ENCODE data around the gene DENND6B. TPM values are rescaled to one million over a fixed set of nuclear protein-coding genes. Genes with fewer than 3 reads are reported as not detected.

Gene DENND6B
- polyA plus RNA-seq, 3 donors: 11.9 to 21.1 (median 16.8) TPM

GRCh38 chr22:50319503-50319951, 7.3 kb downstream of the DENND6B start:
- DNase-seq (ENCODE audit: extremely low read depth in 1 of 11, low read depth in 9 of 11, low spot score in 4 of 11): no peak

DNA sequence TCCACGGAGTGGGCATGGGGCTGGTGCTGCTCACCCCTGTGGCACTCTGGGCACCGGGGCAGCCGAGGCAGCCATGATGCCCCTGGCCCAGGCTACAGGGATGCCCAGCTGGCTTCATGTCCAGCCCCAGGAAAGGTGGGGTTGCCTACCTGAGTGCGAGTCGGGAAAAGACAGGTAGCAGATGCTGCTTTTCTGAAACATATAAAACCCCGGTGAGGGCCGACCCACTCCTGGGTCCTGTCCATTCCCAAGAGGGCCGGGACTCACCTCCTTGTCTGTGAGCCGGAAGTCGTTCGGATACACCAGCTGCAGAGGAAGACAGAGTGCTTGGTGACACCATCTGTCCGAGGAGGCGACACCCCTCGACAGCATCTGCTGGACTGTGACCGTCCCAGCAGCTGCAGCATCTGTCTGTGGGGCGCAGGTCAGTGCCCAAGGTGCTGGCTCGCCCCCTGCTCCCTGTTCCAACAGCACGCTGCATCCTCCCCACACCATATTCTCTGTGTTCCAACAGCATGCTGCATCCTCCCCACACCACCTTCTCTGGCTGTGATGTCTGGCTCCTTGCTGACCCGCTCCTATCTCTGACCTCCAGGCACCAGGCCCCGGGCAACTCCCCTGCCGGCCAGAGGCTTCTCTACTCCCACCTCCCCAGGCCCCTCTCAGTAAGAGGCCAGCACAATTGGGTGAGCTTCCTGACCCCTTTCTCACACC, 8.0 kb downstream of the DENND6B start:
- no peak for DNase-seq (ENCODE audit: extremely low read depth in 1 of 11, low read depth in 9 of 11, low spot score in 4 of 11)

- no peak for DNase-seq (ENCODE audit: extremely low read depth in 1 of 11, low read depth in 9 of 11, low spot score in 4 of 11)
Observed at GRCh38 chr22:50318356-50318697, 8.5 kb downstream of the DENND6B start.

- no peak for DNase-seq (ENCODE audit: extremely low read depth in 1 of 11, low read depth in 9 of 11, low spot score in 4 of 11)
Observed at GRCh38 chr22:50317674-50318073, 9.1 kb downstream of the DENND6B start.

GRCh38 chr22:50317178-50317577, 9.6 kb downstream of the DENND6B start:
- no peak for DNase-seq (ENCODE audit: extremely low read depth in 1 of 11, low read depth in 9 of 11, low spot score in 4 of 11)

GRCh38 chr22:50316114-50317065, 10.4 kb downstream of the DENND6B start:
- DNase-seq (ENCODE audit: extremely low read depth in 1 of 11, low read depth in 9 of 11, low spot score in 4 of 11): no peak

- DNase-seq (ENCODE audit: extremely low read depth in 1 of 11, low read depth in 9 of 11, low spot score in 4 of 11): no peak
Observed at GRCh38 chr22:50315289-50316113, 11.3 kb downstream of the DENND6B start.

DNA sequence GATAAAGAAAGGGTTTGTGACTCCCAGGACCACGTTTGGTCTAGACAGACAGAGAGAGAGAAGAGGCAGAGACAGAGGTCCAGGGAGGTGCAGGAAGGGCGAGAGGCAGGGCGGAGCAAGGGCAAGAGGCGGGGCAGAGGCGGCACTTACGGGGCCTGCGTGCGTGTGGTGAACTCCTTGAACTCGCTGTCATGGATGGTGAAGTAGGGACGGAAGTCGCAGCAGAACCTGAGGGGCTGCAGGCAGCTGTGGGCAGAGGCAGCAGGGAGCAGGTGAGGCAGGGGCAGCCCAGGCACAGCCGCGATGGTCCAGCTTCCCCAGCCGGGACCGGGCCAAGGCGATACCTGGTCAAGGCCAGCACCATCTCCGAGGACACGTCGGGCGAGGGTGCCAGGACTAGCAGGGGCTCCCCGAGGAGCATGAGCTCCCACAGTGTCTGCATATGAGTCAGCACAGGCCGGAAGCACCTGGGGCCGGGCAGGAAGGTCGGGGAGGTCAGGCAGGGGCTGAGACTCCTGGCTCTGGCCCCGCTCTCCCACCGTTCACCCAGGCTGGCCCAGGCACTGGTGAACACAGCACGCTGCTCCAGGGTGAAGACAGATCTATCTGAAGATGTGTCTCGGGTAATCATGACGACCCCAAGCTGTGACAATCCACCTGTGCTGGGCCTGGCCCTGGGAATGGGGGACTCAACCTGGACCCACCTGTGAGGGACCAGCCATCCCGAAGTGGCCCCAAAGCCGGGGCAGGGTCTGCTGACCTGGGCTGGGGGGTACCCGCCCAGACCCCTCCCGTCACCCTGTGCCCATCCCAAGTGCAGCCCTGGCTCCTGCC, 12.1 kb downstream of the DENND6B start:
- no peak for DNase-seq (ENCODE audit: extremely low read depth in 1 of 11, low read depth in 9 of 11, low spot score in 4 of 11)

DNA sequence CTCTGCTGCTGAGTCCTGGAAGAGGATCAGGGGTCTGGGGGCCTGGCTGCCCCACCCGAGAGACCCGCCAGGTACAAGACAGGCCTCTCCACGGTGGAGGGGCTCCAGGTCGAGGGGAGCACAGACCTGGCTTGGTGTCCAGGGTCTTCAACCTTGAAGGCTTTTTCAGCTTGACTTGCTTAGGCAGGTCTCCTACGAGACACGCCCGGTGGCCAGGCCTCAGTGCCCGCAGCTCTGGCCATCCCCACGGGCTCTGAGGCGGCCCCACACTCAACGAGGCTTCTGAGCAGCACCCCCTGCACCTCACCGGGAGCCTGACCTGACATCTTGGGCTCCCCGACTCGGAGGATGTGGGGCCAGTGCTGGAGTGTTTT, 12.7 kb downstream of the DENND6B start:
- no peak for DNase-seq (ENCODE audit: extremely low read depth in 1 of 11, low read depth in 9 of 11, low spot score in 4 of 11)

GRCh38 chr22:50313600-50313999, 13.2 kb downstream of the DENND6B start:
- no peak for DNase-seq (ENCODE audit: extremely low read depth in 1 of 11, low read depth in 9 of 11, low spot score in 4 of 11)

GRCh38 chr22:50313021-50313420, 13.8 kb downstream of the DENND6B start:
- DNase-seq (ENCODE audit: extremely low read depth in 1 of 11, low read depth in 9 of 11, low spot score in 4 of 11): no peak

GRCh38 chr22:50312371-50312770, 14.4 kb downstream of the DENND6B start:
- DNase-seq (ENCODE audit: extremely low read depth in 1 of 11, low read depth in 9 of 11, low spot score in 4 of 11): no peak

DNA sequence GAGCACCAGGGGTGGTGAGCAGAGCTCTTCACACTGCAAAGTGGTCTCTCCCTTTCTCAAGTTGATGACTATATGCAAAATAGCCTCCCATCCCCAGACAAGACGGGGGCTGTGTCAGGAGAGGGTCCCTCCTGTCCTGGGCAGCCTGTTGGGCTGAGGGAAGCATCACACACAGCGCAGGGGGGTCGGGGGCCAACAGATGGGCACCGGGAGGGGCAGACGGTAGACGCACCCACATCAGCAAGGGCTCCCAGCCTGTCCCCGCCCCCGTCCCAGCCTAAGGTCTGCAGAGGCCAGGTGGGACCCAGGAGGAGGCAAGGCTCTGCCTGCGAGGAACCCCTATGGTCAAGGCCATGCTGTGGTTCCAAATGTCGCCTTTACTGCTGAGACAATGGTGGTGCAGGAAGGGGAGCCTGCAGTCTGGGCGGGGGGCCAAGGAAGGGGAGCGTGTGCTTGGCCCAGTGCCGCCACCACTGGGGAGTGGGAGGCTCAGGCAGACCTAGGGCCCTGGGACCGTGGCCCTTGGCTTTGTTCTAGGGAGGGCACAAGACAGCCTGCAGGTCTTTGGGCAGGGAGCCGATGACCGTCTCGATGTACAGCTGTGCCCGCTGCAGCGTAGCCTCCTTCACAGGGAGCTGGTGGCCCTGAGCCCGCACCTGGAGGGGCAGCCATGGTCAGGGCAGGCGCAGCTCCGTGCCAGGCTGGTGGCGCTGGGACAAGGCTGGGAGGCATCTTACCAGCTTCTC, 15.0 kb downstream of the DENND6B start:
- DNase-seq (ENCODE audit: extremely low read depth in 1 of 11, low read depth in 9 of 11, low spot score in 4 of 11): no peak

DNA sequence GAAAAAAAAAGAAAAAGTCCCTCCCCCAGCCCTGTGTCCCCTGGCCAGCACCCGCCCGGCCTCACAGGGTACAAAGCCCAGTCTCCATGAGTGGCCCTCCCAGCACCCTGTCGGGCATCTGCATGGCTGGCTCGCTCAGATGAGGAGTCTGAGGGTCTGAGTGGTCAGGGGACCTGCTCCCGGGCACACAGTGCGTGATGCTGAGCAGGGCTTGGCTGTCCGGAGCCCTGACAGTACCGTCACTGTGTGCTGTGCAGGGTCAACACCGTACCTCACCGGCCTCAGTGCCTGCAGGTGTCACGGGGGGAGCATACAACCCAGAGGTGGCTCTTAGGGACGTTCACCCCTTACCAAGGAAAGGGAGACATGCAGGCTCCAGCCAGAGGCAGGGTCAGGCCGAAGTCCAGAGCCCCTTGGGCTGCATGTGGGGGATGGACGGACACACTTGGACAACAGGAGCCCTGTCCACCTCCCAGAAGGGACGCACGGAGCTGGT, 15.8 kb downstream of the DENND6B start:
- no peak for DNase-seq (ENCODE audit: extremely low read depth in 1 of 11, low read depth in 9 of 11, low spot score in 4 of 11)

GRCh38 chr22:50310031-50310722, 16.6 kb downstream of the DENND6B start:
- DNase-seq (ENCODE audit: extremely low read depth in 1 of 11, low read depth in 9 of 11, low spot score in 4 of 11): no peak

- no peak for DNase-seq (ENCODE audit: extremely low read depth in 1 of 11, low read depth in 9 of 11, low spot score in 4 of 11)
Observed at GRCh38 chr22:50309601-50309991, 17.2 kb downstream of the DENND6B start.

DNA sequence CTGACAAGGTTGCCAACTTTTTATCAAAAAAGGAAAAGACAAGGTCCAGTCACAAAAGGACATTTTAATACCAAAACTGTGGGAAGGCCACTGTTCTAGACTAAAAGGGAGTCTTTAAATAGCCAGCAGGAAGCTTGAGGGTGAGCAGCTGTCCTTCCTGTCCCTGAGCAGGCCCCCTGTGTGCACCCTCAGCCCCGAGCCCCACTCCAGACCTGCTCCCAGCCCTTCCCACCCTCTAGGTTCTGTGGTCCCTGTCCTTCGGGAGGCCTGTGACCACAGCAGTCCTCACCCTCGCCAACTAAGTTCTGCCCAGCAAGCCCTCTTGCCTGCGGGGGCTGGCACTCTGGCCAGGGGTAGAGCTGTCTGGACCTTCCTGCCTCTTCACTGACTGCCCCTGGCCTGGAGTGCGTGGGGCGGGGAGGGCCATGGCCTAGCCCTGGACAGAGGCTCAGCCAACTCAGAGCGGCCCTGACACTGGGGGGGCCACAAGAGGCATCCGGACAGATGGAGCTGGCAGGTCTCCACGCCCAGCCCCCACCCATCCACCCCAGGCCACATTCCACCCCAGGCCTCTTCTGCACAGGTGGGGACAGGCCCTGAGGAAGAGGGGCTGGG, 17.7 kb downstream of the DENND6B start:
- no peak for DNase-seq (ENCODE audit: extremely low read depth in 1 of 11, low read depth in 9 of 11, low spot score in 4 of 11)

Measured in renal cortex interstitium (tissue), 11 donors.